ENCODE results near the gene ALKBH8.

ALKBH8 gene

DNA sequence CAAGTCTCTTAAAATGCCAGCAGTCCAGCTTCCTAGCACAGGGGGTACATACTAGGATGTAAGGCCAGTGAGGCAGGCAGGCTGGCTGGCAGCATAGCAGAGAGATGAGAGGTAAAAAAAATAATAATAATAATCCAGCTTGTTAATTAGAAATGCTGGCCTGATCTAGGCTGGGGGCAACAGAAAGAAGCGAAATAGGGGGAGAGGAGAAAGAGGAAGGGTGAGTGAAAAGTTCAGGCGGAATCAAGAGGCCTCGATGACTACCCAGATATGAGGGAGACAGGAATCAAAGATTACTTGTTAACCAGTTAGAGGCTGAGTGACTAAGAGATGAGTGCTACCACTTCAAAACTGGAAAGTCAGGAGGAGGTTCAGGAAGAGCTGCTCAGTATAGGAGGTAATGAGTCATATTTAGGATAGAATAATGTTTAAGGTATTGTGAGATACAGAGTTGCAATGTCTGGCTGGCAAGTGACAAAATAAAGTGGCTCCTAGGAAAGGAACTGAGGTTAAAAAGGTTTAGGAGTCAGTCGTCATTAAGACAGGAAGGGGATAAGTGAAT, 2.8 kb downstream of the ALKBH8 start:
- no peaks in the 10 kb centered on the region for H3K36me3 ChIP-seq (ENCODE audit: control insufficient read depth, insufficient read depth, low read length)
- H3K56ac ChIP-seq (ENCODE audit: low read length) = no peak overlapping the region
- no peak overlapping the region for H3K9ac ChIP-seq (ENCODE audit: low read length)
- H3K79me2 ChIP-seq (ENCODE audit: control insufficient read depth, insufficient read depth, low read length) = peaks cover 6% of the 10 kb centered on the region
- peaks cover 3% of the 10 kb centered on the region for H3K4me1 ChIP-seq (ENCODE audit: control insufficient read depth, low read depth, low read length)
- H3K27me3 ChIP-seq (ENCODE audit: insufficient read depth, low read length, poor library complexity) = no peaks in the 10 kb centered on the region
- H2BK5ac ChIP-seq (ENCODE audit: low read length) = no peak overlapping the region
- H4K5ac ChIP-seq (ENCODE audit: low read length) = no peak overlapping the region
- no peak overlapping the region for H2BK15ac ChIP-seq (replicated peaks; ENCODE audit: low read depth)
- H3K4me2 ChIP-seq (ENCODE audit: low read length) = no peak overlapping the region
- no peak overlapping the region for H3K18ac ChIP-seq (ENCODE audit: low read length)
- no peak overlapping the region for H3K4me3 ChIP-seq (ENCODE audit: low read length)
- H2AK5ac ChIP-seq (ENCODE audit: low read length) = no peak overlapping the region
- no peak overlapping the region for H2BK120ac ChIP-seq (ENCODE audit: low read depth, low read length)
- no peak overlapping the region for H4K8ac ChIP-seq (ENCODE audit: low read depth, low read length)
- H3K27ac ChIP-seq (ENCODE audit: low read depth, low read length) = no peak overlapping the region
- H3K23ac ChIP-seq (ENCODE audit: low read length) = no peak overlapping the region
- no peak for DNase-seq
- H3K79me1 ChIP-seq (ENCODE audit: low read length) = peaks cover 3% of the 10 kb centered on the region
- no peak overlapping the region for H3K4ac ChIP-seq (ENCODE audit: low read depth, low read length)
- WGBS (ENCODE audit: extremely low coverage, insufficient coverage, low lambda C conversion rate) = no CpG with 5 or more reads among the region's 4 CpGs

DNA sequence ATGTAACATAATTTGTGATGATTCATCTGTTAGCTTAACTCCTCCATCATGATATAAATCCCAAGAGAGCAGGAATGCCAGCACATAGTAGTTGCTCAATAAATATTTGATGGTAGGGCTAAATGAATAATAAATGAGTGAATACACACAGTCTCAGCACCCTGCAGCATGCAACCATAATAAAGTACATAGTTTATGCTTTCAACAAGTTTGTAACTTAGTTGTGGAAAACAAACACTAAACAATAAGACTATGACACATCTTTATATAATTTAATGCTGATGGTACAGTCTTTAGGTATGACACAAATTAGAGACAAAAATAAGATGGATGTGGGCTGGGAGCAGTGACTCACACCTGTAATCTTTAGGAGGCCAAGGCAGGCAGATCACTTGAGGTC, 3.8 kb downstream of the ALKBH8 start:
- Histone ChIP-seq H3K4me2 (ENCODE audit: low read length) (no peak overlapping the region), H3K9ac (ENCODE audit: low read length) (no peak overlapping the region), H4K8ac (ENCODE audit: low read depth, low read length) (no peak overlapping the region), H3K23ac (ENCODE audit: low read length) (no peak overlapping the region), H3K4ac (ENCODE audit: low read depth, low read length) (no peak overlapping the region), H4K5ac (ENCODE audit: low read length) (no peak overlapping the region), H3K4me3 (ENCODE audit: low read length) (no peak overlapping the region), H2BK5ac (ENCODE audit: low read length) (no peak overlapping the region), H3K36me3 (ENCODE audit: control insufficient read depth, insufficient read depth, low read length) (no peaks in the 10 kb centered on the region), H2BK120ac (ENCODE audit: low read depth, low read length) (no peak overlapping the region), H3K79me2 (ENCODE audit: control insufficient read depth, insufficient read depth, low read length) (peaks cover 6% of the 10 kb centered on the region), H3K4me1 (ENCODE audit: control insufficient read depth, low read depth, low read length) (peaks cover 3% of the 10 kb centered on the region), H3K79me1 (ENCODE audit: low read length) (peaks cover 3% of the 10 kb centered on the region), H3K18ac (ENCODE audit: low read length) (no peak overlapping the region), H2BK15ac (replicated peaks; ENCODE audit: low read depth) (no peak overlapping the region), H3K27me3 (ENCODE audit: insufficient read depth, low read length, poor library complexity) (no peaks in the 10 kb centered on the region), H2AK5ac (ENCODE audit: low read length) (no peak overlapping the region), H3K56ac (ENCODE audit: low read length) (no peak overlapping the region), H3K27ac (ENCODE audit: low read depth, low read length) (no peak overlapping the region)
- no peak for DNase-seq

DNA sequence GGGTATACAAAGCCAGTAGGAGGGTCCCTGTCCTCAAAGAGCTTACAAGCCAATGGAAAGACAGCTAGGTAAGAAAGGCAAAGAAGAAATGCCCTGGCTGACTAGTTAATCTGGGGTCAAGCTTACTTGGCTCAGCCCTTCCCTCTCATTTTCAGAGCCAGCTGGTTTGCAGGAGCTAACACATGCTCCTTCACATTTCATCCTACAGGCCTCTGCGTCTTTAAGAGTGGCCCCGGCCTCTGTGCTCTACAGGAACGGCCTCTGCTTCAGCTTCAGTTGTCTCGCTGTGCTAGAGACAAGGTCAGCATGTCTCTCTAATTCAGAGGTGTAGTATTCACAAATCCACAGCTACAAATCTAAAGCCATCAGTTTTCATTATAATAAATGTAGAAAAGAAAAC, 15.2 kb downstream of the ALKBH8 start:
- Histone ChIP-seq H3K4ac (ENCODE audit: low read depth, low read length) (no peak overlapping the region), H4K5ac (ENCODE audit: low read length) (no peak overlapping the region), H3K9ac (ENCODE audit: low read length) (no peak overlapping the region), H3K4me3 (ENCODE audit: low read length) (no peak overlapping the region), H2AK5ac (ENCODE audit: low read length) (no peak overlapping the region), H4K8ac (ENCODE audit: low read depth, low read length) (no peak overlapping the region), H3K4me2 (ENCODE audit: low read length) (no peak overlapping the region), H3K27me3 (ENCODE audit: insufficient read depth, low read length, poor library complexity) (no peaks in the 10 kb centered on the region), H3K79me1 (ENCODE audit: low read length) (no peaks in the 10 kb centered on the region), H3K23ac (ENCODE audit: low read length) (no peak overlapping the region), H3K79me2 (ENCODE audit: control insufficient read depth, insufficient read depth, low read length) (no peaks in the 10 kb centered on the region), H2BK15ac (replicated peaks; ENCODE audit: low read depth) (no peak overlapping the region), H3K56ac (ENCODE audit: low read length) (no peak overlapping the region), H2BK5ac (ENCODE audit: low read length) (no peak overlapping the region), H2BK120ac (ENCODE audit: low read depth, low read length) (no peak overlapping the region), H3K27ac (ENCODE audit: low read depth, low read length) (no peak overlapping the region), H3K4me1 (ENCODE audit: control insufficient read depth, low read depth, low read length) (no peaks in the 10 kb centered on the region), H3K36me3 (ENCODE audit: control insufficient read depth, insufficient read depth, low read length) (peaks cover 2% of the 10 kb centered on the region), H3K18ac (ENCODE audit: low read length) (no peak overlapping the region)
- no CpG with 5 or more reads among the region's 4 CpGs for WGBS (ENCODE audit: extremely low coverage, insufficient coverage, low lambda C conversion rate)
- no peak for DNase-seq

GRCh38 chr11:107549954-107550285, 15.6 kb downstream of the ALKBH8 start:
- H3K79me2 ChIP-seq (ENCODE audit: control insufficient read depth, insufficient read depth, low read length) = no peaks in the 10 kb centered on the region
- H3K23ac ChIP-seq (ENCODE audit: low read length) = no peak overlapping the region
- DNase-seq = no peak
- H4K5ac ChIP-seq (ENCODE audit: low read length) = no peak overlapping the region
- no peaks in the 10 kb centered on the region for H3K27me3 ChIP-seq (ENCODE audit: insufficient read depth, low read length, poor library complexity)
- H3K18ac ChIP-seq (ENCODE audit: low read length) = no peak overlapping the region
- H3K9ac ChIP-seq (ENCODE audit: low read length) = no peak overlapping the region
- no peak overlapping the region for H2BK120ac ChIP-seq (ENCODE audit: low read depth, low read length)
- H3K56ac ChIP-seq (ENCODE audit: low read length) = no peak overlapping the region
- no peak overlapping the region for H3K4me3 ChIP-seq (ENCODE audit: low read length)
- no peak overlapping the region for H3K27ac ChIP-seq (ENCODE audit: low read depth, low read length)
- H3K36me3 ChIP-seq (ENCODE audit: control insufficient read depth, insufficient read depth, low read length) = peaks cover 2% of the 10 kb centered on the region
- no CpG with 5 or more reads among the region's 2 CpGs for WGBS (ENCODE audit: extremely low coverage, insufficient coverage, low lambda C conversion rate)
- no peaks in the 10 kb centered on the region for H3K4me1 ChIP-seq (ENCODE audit: control insufficient read depth, low read depth, low read length)
- H3K79me1 ChIP-seq (ENCODE audit: low read length) = no peaks in the 10 kb centered on the region
- no peak overlapping the region for H2AK5ac ChIP-seq (ENCODE audit: low read length)
- no peak overlapping the region for H4K8ac ChIP-seq (ENCODE audit: low read depth, low read length)
- no peak overlapping the region for H3K4ac ChIP-seq (ENCODE audit: low read depth, low read length)
- H2BK15ac ChIP-seq (replicated peaks; ENCODE audit: low read depth) = no peak overlapping the region
- no peak overlapping the region for H2BK5ac ChIP-seq (ENCODE audit: low read length)
- no peak overlapping the region for H3K4me2 ChIP-seq (ENCODE audit: low read length)

GRCh38 chr11:107549253-107549953, 16.1 kb downstream of the ALKBH8 start:
- Histone ChIP-seq H3K4me2 (ENCODE audit: low read length) (no peak overlapping the region), H2BK5ac (ENCODE audit: low read length) (no peak overlapping the region), H3K4me3 (ENCODE audit: low read length) (no peak overlapping the region), H3K56ac (ENCODE audit: low read length) (no peak overlapping the region), H3K27me3 (ENCODE audit: insufficient read depth, low read length, poor library complexity) (no peaks in the 10 kb centered on the region), H3K79me1 (ENCODE audit: low read length) (no peaks in the 10 kb centered on the region), H2AK5ac (ENCODE audit: low read length) (no peak overlapping the region), H3K36me3 (ENCODE audit: control insufficient read depth, insufficient read depth, low read length) (peaks cover 2% of the 10 kb centered on the region), H3K79me2 (ENCODE audit: control insufficient read depth, insufficient read depth, low read length) (no peaks in the 10 kb centered on the region), H4K8ac (ENCODE audit: low read depth, low read length) (no peak overlapping the region), H2BK15ac (replicated peaks; ENCODE audit: low read depth) (no peak overlapping the region), H4K5ac (ENCODE audit: low read length) (no peak overlapping the region), H3K9ac (ENCODE audit: low read length) (no peak overlapping the region), H3K23ac (ENCODE audit: low read length) (no peak overlapping the region), H3K4me1 (ENCODE audit: control insufficient read depth, low read depth, low read length) (no peaks in the 10 kb centered on the region), H3K18ac (ENCODE audit: low read length) (no peak overlapping the region), H2BK120ac (ENCODE audit: low read depth, low read length) (no peak overlapping the region), H3K27ac (ENCODE audit: low read depth, low read length) (no peak overlapping the region), H3K4ac (ENCODE audit: low read depth, low read length) (no peak overlapping the region)
- no CpG with 5 or more reads among the region's 6 CpGs for WGBS (ENCODE audit: extremely low coverage, insufficient coverage, low lambda C conversion rate)
- peak; percentile 29 for DNase-seq

DNA sequence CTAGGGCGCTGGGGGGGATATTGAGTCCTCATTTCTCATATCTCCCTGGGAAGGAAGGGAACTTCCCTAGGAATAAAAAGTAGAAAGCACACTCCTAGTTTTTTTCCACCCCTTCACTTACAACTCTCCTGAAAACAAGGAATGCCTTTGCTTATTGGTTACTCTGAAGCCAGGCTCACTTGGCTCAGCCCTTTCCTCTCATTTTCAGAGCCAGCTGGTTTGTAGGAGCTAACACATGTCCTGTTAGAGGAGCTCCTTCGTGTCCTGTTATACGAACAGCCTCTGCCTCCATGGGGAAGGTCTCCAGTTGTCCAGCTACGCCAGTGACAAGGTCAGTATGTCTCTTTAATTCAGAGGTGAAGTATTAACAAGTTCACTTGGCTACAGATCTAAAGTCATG, 17.6 kb downstream of the ALKBH8 start:
- Histone ChIP-seq H2BK120ac (ENCODE audit: low read depth, low read length) (no peak overlapping the region), H3K27ac (ENCODE audit: low read depth, low read length) (no peak overlapping the region), H3K36me3 (ENCODE audit: control insufficient read depth, insufficient read depth, low read length) (peaks cover 2% of the 10 kb centered on the region), H3K27me3 (ENCODE audit: insufficient read depth, low read length, poor library complexity) (no peaks in the 10 kb centered on the region), H3K18ac (ENCODE audit: low read length) (no peak overlapping the region), H3K4ac (ENCODE audit: low read depth, low read length) (no peak overlapping the region), H3K23ac (ENCODE audit: low read length) (no peak overlapping the region), H4K8ac (ENCODE audit: low read depth, low read length) (no peak overlapping the region), H2BK15ac (replicated peaks; ENCODE audit: low read depth) (no peak overlapping the region), H2BK5ac (ENCODE audit: low read length) (no peak overlapping the region), H3K4me2 (ENCODE audit: low read length) (no peak overlapping the region), H4K5ac (ENCODE audit: low read length) (no peak overlapping the region), H3K79me2 (ENCODE audit: control insufficient read depth, insufficient read depth, low read length) (no peaks in the 10 kb centered on the region), H3K79me1 (ENCODE audit: low read length) (no peaks in the 10 kb centered on the region), H3K4me1 (ENCODE audit: control insufficient read depth, low read depth, low read length) (no peaks in the 10 kb centered on the region), H3K56ac (ENCODE audit: low read length) (no peak overlapping the region), H3K9ac (ENCODE audit: low read length) (no peak overlapping the region), H3K4me3 (ENCODE audit: low read length) (no peak overlapping the region), H2AK5ac (ENCODE audit: low read length) (no peak overlapping the region)
- WGBS (ENCODE audit: extremely low coverage, insufficient coverage, low lambda C conversion rate) = no CpG with 5 or more reads among the region's 4 CpGs
- no peak for DNase-seq
